ENCODE data around the gene CDH26. TPM values are rescaled to one million over a fixed set of nuclear protein-coding genes. Genes with fewer than 3 reads are reported as not detected.
A peak's percentile ranks its signal among the peaks of the same experiment; 100 is the strongest.

The CDH26 gene
- total and polyA plus RNA-seq, 12 donors: 0.34 to 2.4 (median 0.89) TPM

- Histone ChIP-seq H3K27ac (peak overlapping the region in 1 of 10 donors; percentile 90), H3K4me1 (peaks cover 3 to 72% (median 17%) of the 10 kb centered on the region in 9 donors), H3K9me3 (no peaks in the 10 kb centered on the region), H3K4me3 (no peak overlapping the region), H3K36me3 (no peaks in the 10 kb centered on the region), H3K27me3 (peaks cover 0 to 22% (median 7%) of the 10 kb centered on the region in 7 donors)
- ATAC-seq: no peak
- 86 to 89% methylated on average over 4 of the region's 4 CpGs for WGBS, 2 donors
- no peak for DNase-seq
- no peak for TF ChIP-seq CTCF (IDR thresholded peaks at IDR 0.05)
- intact Hi-C loops (cut with DNase I): loop anchor here in 7 of 10 donors (5.0 to 10.0 kb wide), 7 partner anchors 69 to 1841 kb away; partner anchors contain the start of gene CDH26 (in 1 of the 7)
These were observed 95.6 kb downstream of the CDH26 start for GRCh38 chr20:60053818-60054190.

DNA sequence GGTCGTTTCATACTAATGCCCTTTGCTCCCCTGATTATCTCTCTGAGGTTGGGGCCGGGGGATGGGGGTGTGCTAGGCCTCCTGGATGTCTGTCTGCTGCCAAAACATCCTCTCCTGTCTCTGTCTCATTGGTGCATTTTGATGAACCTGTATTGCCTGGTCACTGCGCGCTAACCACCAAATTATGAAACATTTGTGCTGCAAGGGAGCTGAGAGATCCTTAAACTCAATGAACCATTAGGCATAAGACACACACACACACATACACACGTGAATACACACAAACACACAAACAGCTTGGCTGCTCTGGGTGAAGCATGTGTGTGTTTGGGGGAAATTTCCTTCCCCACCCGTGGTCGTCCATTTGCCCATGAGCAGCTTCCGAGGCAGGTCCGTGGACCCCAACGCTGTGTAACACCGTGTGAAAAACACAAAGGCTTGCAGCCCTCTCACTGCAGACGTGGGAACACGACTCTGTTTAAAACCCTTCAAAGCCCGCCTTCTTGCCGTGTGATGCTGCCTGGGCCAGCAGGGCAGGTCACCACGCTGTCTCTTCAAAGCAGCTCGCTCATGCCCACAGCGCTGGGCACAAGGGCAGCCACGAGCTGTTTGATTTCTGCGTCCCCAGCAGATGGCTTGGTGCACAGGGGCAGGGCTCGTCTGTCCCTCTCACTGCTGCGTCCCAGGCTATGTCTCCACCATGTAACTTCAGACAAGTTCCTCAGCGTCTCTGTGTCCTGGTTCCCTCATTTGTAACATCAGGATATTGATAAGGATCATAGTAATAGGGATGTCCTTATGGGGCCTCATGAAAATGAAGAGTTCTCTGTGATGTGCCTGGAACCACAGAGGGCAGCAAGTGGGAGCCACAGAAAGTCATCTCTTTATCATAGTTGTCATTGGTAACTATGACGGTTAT, 96.8 kb downstream of the CDH26 start:
- H3K4me1 ChIP-seq: peaks cover 3 to 74% (median 22%) of the 10 kb centered on the region in 9 donors
- peak overlapping the region in 1 of 10 donors; percentile 50 for H3K4me3 ChIP-seq
- ATAC-seq (no peak), DNase-seq (no peak)
- TF ChIP-seq CTCF (IDR thresholded peaks at IDR 0.05): no peak
- no peaks in the 10 kb centered on the region for H3K9me3 ChIP-seq
- peaks cover 0 to 22% (median 7%) of the 10 kb centered on the region in 7 donors for H3K27me3 ChIP-seq
- 77 to 83% methylated on average over 24 of the region's 24 CpGs for WGBS, 2 donors
- H3K36me3 ChIP-seq: no peaks in the 10 kb centered on the region
- H3K27ac ChIP-seq: peak overlapping the region in 2 of 10 donors; percentile 3 to 90
- intact Hi-C loops (cut with DNase I): loop anchor here in 9 of 10 donors (5.0 to 10.0 kb wide), 11 partner anchors 70 to 1840 kb away; partner anchors contain the start of gene CDH26 (in 1 of the 9)

DNA sequence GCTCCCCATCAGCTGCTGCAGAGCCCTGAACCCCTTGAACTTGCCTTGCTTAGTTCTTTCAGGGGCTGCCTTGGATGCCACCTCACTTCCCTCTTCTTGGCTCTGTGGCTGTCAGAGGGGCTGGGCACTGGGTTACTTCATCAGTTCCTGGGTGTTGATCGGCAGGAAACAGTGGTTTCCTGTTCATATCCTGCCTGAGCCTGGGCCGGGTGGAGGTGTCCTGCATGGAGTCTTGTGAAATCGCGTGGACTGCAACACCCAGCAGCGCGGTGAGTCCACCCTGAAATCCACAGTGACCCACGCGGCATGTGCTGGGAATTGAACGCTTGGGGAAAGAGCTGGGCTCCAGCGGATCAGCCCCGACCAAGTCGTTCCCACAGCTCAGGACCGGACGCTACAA, 97.5 kb downstream of the CDH26 start:
- Histone ChIP-seq H3K9me3 (no peaks in the 10 kb centered on the region), H3K27ac (peak overlapping the region in 1 of 10 donors; percentile 90), H3K4me1 (peaks cover 3 to 78% (median 27%) of the 10 kb centered on the region in 9 donors), H3K4me3 (peak overlapping the region in 4 of 10 donors; percentile 6 to 50 (median 17)), H3K36me3 (no peaks in the 10 kb centered on the region), H3K27me3 (peaks cover 0 to 19% (median 7%) of the 10 kb centered on the region in 7 donors)
- peak in 7 of 8 donors; percentile 29 to 61 (median 47) for ATAC-seq
- 60 to 76% methylated on average over 14 of the region's 14 CpGs for WGBS, 2 donors
- intact Hi-C loops (cut with DNase I): loop anchor here in 9 of 10 donors (5.0 to 10.0 kb wide), 10 partner anchors 71 to 1839 kb away; partner anchors contain the start of gene CDH26 (in 1 of the 9)
- peak; percentile 40 to 42 for DNase-seq
- TF ChIP-seq CTCF (IDR thresholded peaks at IDR 0.05): no peak

GRCh38 chr20:60056407-60057122, 98.3 kb downstream of the CDH26 start:
- Histone ChIP-seq H3K9me3 (no peaks in the 10 kb centered on the region), H3K4me3 (peak overlapping the region in 2 of 10 donors; percentile 8 to 50), H3K36me3 (no peaks in the 10 kb centered on the region), H3K4me1 (peaks cover 3 to 79% (median 27%) of the 10 kb centered on the region in 9 donors), H3K27me3 (peaks cover 0 to 19% (median 7%) of the 10 kb centered on the region in 7 donors), H3K27ac (peak overlapping the region in 2 of 10 donors; percentile 14 to 90)
- 81 to 82% methylated on average over 5 of the region's 5 CpGs for WGBS, 2 donors
- ATAC-seq (no peak), DNase-seq (no peak)
- intact Hi-C loops (cut with DNase I): loop anchor here in 9 of 10 donors (5.0 to 10.0 kb wide), 10 partner anchors 72 to 1838 kb away; partner anchors contain the start of gene CDH26 (in 1 of the 9)
- TF ChIP-seq CTCF (IDR thresholded peaks at IDR 0.05): no peak
